ENCODE results near the gene SPP2. TPM values are rescaled to one million over a fixed set of nuclear protein-coding genes. Genes with fewer than 3 reads are reported as not detected.

The SPP2 gene
- total RNA-seq, 4 donors from 2014 or later, result not detected

- Histone ChIP-seq H3K4me3 (no peak overlapping the region), H3K4me1 (no peaks in the 10 kb centered on the region), H3K36me3 (no peaks in the 10 kb centered on the region), H3K9me3 (no peaks in the 10 kb centered on the region), H3K27ac (no peak overlapping the region), H3K27me3 (no peaks in the 10 kb centered on the region)
- TF ChIP-seq EP300 (IDR thresholded peaks at IDR 0.05) (no peak), POLR2A (IDR thresholded peaks at IDR 0.05) (no peak), CTCF (IDR thresholded peaks at IDR 0.05) (no peak)
- DNase-seq (ENCODE audit: low spot score in 2 of 2), result no peak
Observed at GRCh38 chr2:234110219-234110618, 59.7 kb downstream of the SPP2 start.

GRCh38 chr2:234111523-234111922 is 61.0 kb downstream of the SPP2 start:
- Histone ChIP-seq H3K4me1 (no peaks in the 10 kb centered on the region), H3K4me3 (no peak overlapping the region), H3K9me3 (no peaks in the 10 kb centered on the region), H3K27me3 (no peaks in the 10 kb centered on the region), H3K27ac (no peak overlapping the region), H3K36me3 (no peaks in the 10 kb centered on the region)
- no peak for DNase-seq (ENCODE audit: low spot score in 2 of 2)
- TF ChIP-seq POLR2A (IDR thresholded peaks at IDR 0.05) (no peak), CTCF (IDR thresholded peaks at IDR 0.05) (no peak), EP300 (IDR thresholded peaks at IDR 0.05) (no peak)
- WGBS, 2 donors, result 52 to 65% methylated on average over 1 of the region's 1 CpG

- TF ChIP-seq CTCF (IDR thresholded peaks at IDR 0.05) (no peak), EP300 (IDR thresholded peaks at IDR 0.05) (no peak), POLR2A (IDR thresholded peaks at IDR 0.05) (no peak)
- Histone ChIP-seq H3K36me3 (no peaks in the 10 kb centered on the region), H3K27me3 (no peaks in the 10 kb centered on the region), H3K9me3 (no peaks in the 10 kb centered on the region), H3K4me3 (no peak overlapping the region), H3K4me1 (no peaks in the 10 kb centered on the region), H3K27ac (no peak overlapping the region)
- no peak for DNase-seq (ENCODE audit: low spot score in 2 of 2)
- 49 to 65% methylated on average over 4 of the region's 4 CpGs for WGBS, 2 donors
Observed at GRCh38 chr2:234116010-234116409, 65.5 kb downstream of the SPP2 start.

GRCh38 chr2:234121999-234122398 is 71.5 kb downstream of the SPP2 start:
- no peak for DNase-seq (ENCODE audit: low spot score in 2 of 2)
- no peak overlapping the region for H3K27ac ChIP-seq
- H3K27me3 ChIP-seq, result no peaks in the 10 kb centered on the region
- WGBS, 2 donors, result 73 to 93% methylated on average over 1 of the region's 1 CpG
- TF ChIP-seq POLR2A (IDR thresholded peaks at IDR 0.05), result no peak
- no peak for TF ChIP-seq EP300 (IDR thresholded peaks at IDR 0.05)
- TF ChIP-seq CTCF (IDR thresholded peaks at IDR 0.05), result no peak
- H3K4me3 ChIP-seq, result no peak overlapping the region
- no peaks in the 10 kb centered on the region for H3K36me3 ChIP-seq
- H3K9me3 ChIP-seq, result no peaks in the 10 kb centered on the region
- H3K4me1 ChIP-seq, result no peaks in the 10 kb centered on the region

GRCh38 chr2:234125451-234126145 is 75.1 kb downstream of the SPP2 start:
- 69 to 75% methylated on average over 7 of the region's 7 CpGs for WGBS, 2 donors
- Histone ChIP-seq H3K4me3 (no peak overlapping the region), H3K27ac (no peak overlapping the region), H3K4me1 (no peaks in the 10 kb centered on the region), H3K9me3 (no peaks in the 10 kb centered on the region), H3K36me3 (no peaks in the 10 kb centered on the region), H3K27me3 (no peaks in the 10 kb centered on the region)
- DNase-seq (ENCODE audit: low spot score in 2 of 2), result no peak
- no peak for TF ChIP-seq POLR2A (IDR thresholded peaks at IDR 0.05)
- no peak for TF ChIP-seq CTCF (IDR thresholded peaks at IDR 0.05)
- TF ChIP-seq EP300 (IDR thresholded peaks at IDR 0.05), result no peak

Measured in tibial nerve (tissue), 4 donors.